Activated naive CD4-positive, alpha-beta T cell (primary cell): ENCODE data around the gene TMEM18.
"Not testable (repeated sequence)": the region's sequence is repeated elsewhere in the genome, so short reads cannot be mapped to it uniquely, and the experiment has no call there.

Experiments used
- DNase-seq, 4 experiments: peaks; one replicate each; lab custom pipeline; 2025; lab: John Stamatoyannopoulos, UW

TMEM18 gene

GRCh38 chr2:677056-677958, at the start of gene TMEM18:
TMEM18 (minus strand) TSS chr2:677406; CDS start chr2:677345, 61 bp downstream.
- DNase-seq = peak; percentile 90 to 98 (median 94)

- DNase-seq = no peak
These were observed 49.0 kb upstream of the TMEM18 start for GRCh38 chr2:726169-726568.

- DNase-seq = no peak
These were observed 48.3 kb upstream of the TMEM18 start for GRCh38 chr2:725468-725867.

GRCh38 chr2:723761-724160, 46.6 kb upstream of the TMEM18 start:
- DNase-seq = no peak

- DNase-seq = no peak
These were observed 43.6 kb upstream of the TMEM18 start for GRCh38 chr2:720842-721241.

- no peak for DNase-seq
These were observed 42.5 kb upstream of the TMEM18 start for GRCh38 chr2:719734-720133.

- no peak for DNase-seq
These were observed 42.0 kb upstream of the TMEM18 start for GRCh38 chr2:719191-719590.

GRCh38 chr2:717661-718060, 40.5 kb upstream of the TMEM18 start:
- DNase-seq = no peak

- no peak for DNase-seq
These were observed 38.8 kb upstream of the TMEM18 start for GRCh38 chr2:715854-716560.

GRCh38 chr2:715038-715437, 37.8 kb upstream of the TMEM18 start:
- DNase-seq = no peak

GRCh38 chr2:714005-714741, 37.0 kb upstream of the TMEM18 start:
- DNase-seq = no peak

GRCh38 chr2:710867-711665, 33.9 kb upstream of the TMEM18 start:
- no peak for DNase-seq

GRCh38 chr2:709138-709765, 32.0 kb upstream of the TMEM18 start:
- DNase-seq = no peak

GRCh38 chr2:708667-709066, 31.5 kb upstream of the TMEM18 start:
- no peak for DNase-seq

- DNase-seq = no peak
These were observed 28.8 kb upstream of the TMEM18 start for GRCh38 chr2:705971-706511.

GRCh38 chr2:702765-703164, 25.6 kb upstream of the TMEM18 start:
- DNase-seq = not testable (repeated sequence)

GRCh38 chr2:696999-697627, 19.9 kb upstream of the TMEM18 start:
- no peak for DNase-seq

- no peak for DNase-seq
These were observed 19.3 kb upstream of the TMEM18 start for GRCh38 chr2:696463-696862.

- no peak for DNase-seq
These were observed 17.8 kb upstream of the TMEM18 start for GRCh38 chr2:694906-695510.

- no peak for DNase-seq
These were observed 17.0 kb upstream of the TMEM18 start for GRCh38 chr2:694174-694573.
